Stimulated activated naive CD8-positive, alpha-beta T cell treated with anti-CD3 and anti-CD28 coated beads, Interleukin-15, Interleukin-2, amounts not matched to agents 100 ng/mL and 50 ng/mL, for 24 hours (primary cell): ENCODE data around the gene RPTOR.
A peak's percentile ranks its signal among the peaks of the same experiment; 100 is the strongest.

Source experiments
- H3K27ac Mint-ChIP-seq: one replicate; pipeline ENCODE4 v1.8.0; 2021; ENCODE audit warnings: mild to moderate bottlenecking, mixed read lengths
- H3K27me3 Mint-ChIP-seq: one replicate; pipeline ENCODE4 v1.8.0; 2021; ENCODE audit warnings: mixed read lengths
- H3K36me3 Mint-ChIP-seq: one replicate; pipeline ENCODE4 v1.8.0; 2021; ENCODE audit warnings: low read depth, mixed read lengths
- H3K4me1 Mint-ChIP-seq: one replicate; pipeline ENCODE4 v1.8.0; 2021; ENCODE audit warnings: low read depth, mixed read lengths
- H3K4me3 Mint-ChIP-seq: one replicate; pipeline ENCODE4 v1.8.0; 2021; ENCODE audit warnings: mild to moderate bottlenecking, mixed read lengths
- H3K9me3 Mint-ChIP-seq: one replicate; pipeline ENCODE4 v1.8.0; 2021; ENCODE audit warnings: mixed read lengths

Gene RPTOR

DNA sequence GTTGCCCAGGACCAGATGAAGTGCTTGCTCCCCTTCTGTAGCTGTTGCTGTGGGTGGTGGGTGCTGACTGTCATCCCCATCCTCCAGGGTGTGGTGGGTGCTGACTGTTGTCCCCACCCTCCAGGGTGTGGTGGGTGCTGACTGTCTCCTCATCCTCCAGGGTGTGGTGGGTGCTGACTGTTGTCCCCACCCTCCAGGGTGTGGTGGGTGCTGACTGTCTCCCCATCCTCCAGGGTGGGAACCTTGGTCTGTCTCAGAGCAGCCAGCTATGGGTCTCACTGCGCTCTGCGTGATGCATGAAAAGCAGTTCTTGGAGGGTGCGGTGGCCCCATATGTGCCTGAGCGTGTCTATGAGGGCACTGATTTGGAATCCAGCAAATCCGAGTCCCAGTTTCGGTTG, 163.8 kb downstream of the RPTOR start:
- H3K9me3 Mint-ChIP-seq: no peaks in the 10 kb centered on the region
- H3K27me3 Mint-ChIP-seq: no peaks in the 10 kb centered on the region
- H3K4me1 Mint-ChIP-seq: peaks cover 40% of the 10 kb centered on the region
- H3K27ac Mint-ChIP-seq: no peak overlapping the region
- H3K36me3 Mint-ChIP-seq: peaks cover 44% of the 10 kb centered on the region
- H3K4me3 Mint-ChIP-seq: no peak overlapping the region

DNA sequence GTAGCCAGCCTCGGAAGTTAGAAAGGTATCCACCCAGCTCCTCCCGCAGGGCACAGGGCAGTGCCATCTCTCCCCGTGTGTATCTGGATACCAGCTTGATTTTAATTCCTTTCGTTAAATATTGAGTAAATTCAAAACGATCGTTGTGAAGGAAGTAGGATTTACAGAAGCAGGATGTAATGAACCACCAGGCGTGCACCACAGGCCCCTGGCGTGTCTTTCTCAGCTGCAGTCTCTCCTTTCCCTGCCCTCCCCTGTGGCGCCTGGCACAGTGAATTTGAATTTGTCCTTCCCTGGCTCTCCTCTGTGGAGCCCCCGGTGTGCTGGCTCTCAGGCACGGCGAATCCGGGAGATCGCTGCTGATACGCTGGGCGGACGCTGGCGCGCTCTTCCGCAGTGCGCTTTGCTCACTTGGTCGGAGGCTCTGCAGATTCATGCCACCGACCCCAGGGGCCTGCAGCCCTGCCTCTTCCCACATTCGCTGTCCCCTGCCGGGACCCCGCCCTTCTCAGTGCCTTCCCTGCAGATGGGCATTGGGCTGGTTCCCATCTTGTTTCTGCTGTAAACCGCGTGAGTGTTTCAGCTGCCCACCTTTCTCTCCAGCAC, 164.6 kb downstream of the RPTOR start:
- Mint-ChIP-seq H3K4me1 (peaks cover 33% of the 10 kb centered on the region), H3K27ac (no peak overlapping the region)

DNA sequence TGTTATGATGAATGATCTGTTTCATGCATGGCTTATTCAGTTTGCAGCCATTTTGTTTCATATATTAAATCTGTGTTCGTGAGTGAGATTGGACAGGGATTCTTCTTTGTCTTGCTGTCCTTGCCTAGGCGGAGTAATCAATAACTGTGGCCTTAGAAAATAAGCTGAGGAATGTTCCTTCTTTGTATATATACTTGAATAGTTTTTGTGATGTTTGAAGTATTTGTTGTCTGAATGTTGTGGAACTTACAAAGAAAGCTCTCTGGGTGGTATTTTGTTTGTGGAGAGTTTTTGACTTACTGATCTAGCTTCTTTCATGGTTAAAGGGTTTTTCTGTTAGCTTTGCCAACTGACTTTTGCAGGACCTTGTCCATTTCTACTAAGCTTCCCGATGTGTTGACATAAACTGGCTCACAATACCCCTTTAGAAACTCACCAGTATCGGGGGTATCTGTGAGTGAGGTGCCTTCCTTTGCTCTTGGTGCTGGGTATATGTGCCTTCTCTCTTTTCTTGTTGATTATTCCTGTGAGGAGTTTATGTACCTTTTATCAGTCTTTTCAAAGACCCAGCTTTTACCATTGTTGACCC, 166.2 kb downstream of the RPTOR start:
- Mint-ChIP-seq H3K4me3 (no peak overlapping the region), H3K4me1 (peaks cover 17% of the 10 kb centered on the region), H3K9me3 (no peaks in the 10 kb centered on the region), H3K36me3 (peaks cover 40% of the 10 kb centered on the region), H3K27me3 (no peaks in the 10 kb centered on the region), H3K27ac (no peak overlapping the region)

More for the DNA sequence above, 164.6 kb downstream of the RPTOR start:
- peaks cover 43% of the 10 kb centered on the region for H3K36me3 Mint-ChIP-seq
- no peaks in the 10 kb centered on the region for H3K27me3 Mint-ChIP-seq
- no peak overlapping the region for H3K4me3 Mint-ChIP-seq
- no peaks in the 10 kb centered on the region for H3K9me3 Mint-ChIP-seq

DNA sequence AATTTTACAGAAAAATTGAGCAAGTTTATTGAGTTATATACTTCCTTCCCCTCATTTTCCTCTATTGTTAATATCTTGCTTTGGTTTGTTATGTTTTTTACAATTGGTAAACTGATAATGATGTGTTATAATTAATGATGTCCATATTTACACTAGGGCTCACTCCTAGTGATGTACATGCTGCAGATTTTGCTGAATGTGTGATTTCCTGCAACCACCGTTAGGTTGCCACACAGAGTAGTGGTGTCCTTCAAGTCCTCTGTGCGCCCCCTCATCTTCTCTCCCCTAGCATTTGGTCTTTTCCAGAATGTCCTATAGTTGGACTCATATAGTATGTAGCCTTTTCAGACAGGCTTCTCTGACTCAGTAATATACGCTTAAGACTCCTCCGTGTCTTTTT, 167.5 kb downstream of the RPTOR start:
- H3K36me3 Mint-ChIP-seq: peaks cover 38% of the 10 kb centered on the region
- H3K9me3 Mint-ChIP-seq: no peaks in the 10 kb centered on the region
- peaks cover 18% of the 10 kb centered on the region for H3K4me1 Mint-ChIP-seq
- H3K27ac Mint-ChIP-seq: no peak overlapping the region
- H3K27me3 Mint-ChIP-seq: no peaks in the 10 kb centered on the region
- H3K4me3 Mint-ChIP-seq: no peak overlapping the region

DNA sequence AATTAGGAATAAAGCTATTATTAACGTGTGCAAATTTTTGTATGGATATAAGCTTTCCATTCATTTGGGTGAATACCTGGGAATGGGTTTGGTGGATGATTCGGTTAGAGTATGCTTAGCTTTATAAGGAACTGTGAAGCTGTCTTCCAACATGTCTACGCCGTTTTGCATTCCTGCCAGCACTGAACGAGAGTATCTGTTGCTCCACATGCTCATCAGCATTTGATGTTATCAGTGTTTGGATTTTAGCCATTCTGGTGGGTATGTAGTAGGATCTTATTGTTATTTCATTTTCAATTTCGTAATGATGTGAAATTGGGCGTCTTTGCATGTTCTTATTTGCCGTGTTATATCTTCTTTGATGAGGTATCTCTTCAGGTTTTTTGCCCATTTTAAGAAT, 168.0 kb downstream of the RPTOR start:
- Mint-ChIP-seq H3K4me3 (no peak overlapping the region), H3K27me3 (no peaks in the 10 kb centered on the region), H3K4me1 (peaks cover 18% of the 10 kb centered on the region), H3K27ac (no peak overlapping the region), H3K36me3 (peaks cover 35% of the 10 kb centered on the region), H3K9me3 (no peaks in the 10 kb centered on the region)

DNA sequence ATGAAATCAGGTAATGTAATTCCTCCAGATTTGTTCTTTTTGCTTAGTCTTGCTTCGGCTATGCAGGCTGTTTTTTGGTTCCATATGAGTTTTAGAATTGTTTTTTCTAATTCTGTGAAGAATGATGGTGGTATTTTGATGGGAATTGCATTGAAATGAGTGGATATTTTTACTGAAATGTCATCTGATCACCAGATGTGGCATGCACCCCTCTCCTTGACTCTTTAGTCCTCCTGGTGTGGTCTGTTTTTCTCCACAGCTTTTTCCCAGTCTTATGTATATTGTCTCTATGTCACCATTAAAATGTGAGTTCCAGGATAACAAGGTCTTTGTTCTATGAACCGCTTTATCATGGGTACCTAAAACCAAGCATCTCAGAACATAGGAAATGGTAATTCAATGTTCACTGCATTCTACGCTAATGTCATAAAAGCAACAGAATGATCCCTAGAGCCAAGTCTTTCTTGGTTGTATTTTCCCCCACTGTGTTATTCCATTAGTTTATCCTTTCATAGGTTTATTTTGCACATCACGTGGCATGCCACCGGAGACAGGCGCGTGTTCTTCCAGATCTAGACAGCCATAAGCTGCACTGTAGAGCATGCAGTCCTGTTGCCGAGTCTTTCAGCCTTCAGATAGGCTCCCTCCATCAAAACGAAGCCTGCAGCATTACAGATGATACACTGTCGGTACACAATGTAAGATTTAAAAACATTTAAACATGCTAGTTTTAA, 172.5 kb downstream of the RPTOR start:
- Mint-ChIP-seq H3K36me3 (peaks cover 23% of the 10 kb centered on the region), H3K4me3 (no peak overlapping the region), H3K9me3 (no peaks in the 10 kb centered on the region), H3K4me1 (peaks cover 42% of the 10 kb centered on the region), H3K27me3 (no peaks in the 10 kb centered on the region), H3K27ac (no peak overlapping the region)

DNA sequence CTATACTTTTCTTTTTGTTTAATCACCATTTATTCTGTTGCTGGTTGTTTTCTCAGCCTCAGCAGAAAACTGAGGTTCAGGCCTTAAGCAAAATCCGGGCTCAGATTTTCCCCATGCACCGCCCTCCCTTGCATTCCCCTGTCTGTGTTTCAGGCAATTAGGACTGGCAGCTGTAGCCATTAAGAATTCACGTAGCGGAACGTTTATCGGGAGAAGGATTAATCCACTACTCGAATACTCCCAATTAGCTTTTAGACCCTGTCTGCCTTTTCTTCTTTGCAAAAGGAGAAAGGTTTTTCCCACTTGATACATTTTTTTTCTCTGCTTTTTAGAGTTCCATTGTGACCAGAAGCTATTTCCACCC, 173.1 kb downstream of the RPTOR start:
- Mint-ChIP-seq H3K4me3 (no peak overlapping the region), H3K4me1 (peaks cover 47% of the 10 kb centered on the region), H3K27me3 (no peaks in the 10 kb centered on the region), H3K27ac (no peak overlapping the region), H3K9me3 (no peaks in the 10 kb centered on the region), H3K36me3 (peaks cover 24% of the 10 kb centered on the region)

DNA sequence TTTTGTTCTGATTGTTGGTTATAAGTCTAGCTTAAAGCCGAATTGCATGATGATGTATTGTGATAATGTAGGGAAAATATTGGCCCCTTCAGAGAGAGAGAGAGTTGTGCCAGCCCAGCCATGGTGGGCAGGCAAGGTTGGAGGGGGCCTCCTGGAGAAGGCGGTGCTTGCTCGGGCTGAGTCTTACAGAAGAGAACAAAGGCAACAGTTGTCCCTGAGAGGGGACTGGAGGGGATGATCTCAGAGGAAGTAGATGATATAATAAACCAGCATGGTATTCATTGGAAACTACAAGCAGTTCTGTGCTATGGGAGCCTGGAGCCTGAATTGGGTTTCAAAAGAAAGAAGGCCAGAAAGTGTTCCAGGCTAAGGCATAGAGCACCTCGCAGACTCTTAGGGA, 173.8 kb downstream of the RPTOR start:
- peaks cover 22% of the 10 kb centered on the region for H3K36me3 Mint-ChIP-seq
- H3K27me3 Mint-ChIP-seq: no peaks in the 10 kb centered on the region
- H3K4me1 Mint-ChIP-seq: peaks cover 50% of the 10 kb centered on the region
- H3K27ac Mint-ChIP-seq: peak overlapping the region; percentile 1
- H3K9me3 Mint-ChIP-seq: no peaks in the 10 kb centered on the region
- no peak overlapping the region for H3K4me3 Mint-ChIP-seq

DNA sequence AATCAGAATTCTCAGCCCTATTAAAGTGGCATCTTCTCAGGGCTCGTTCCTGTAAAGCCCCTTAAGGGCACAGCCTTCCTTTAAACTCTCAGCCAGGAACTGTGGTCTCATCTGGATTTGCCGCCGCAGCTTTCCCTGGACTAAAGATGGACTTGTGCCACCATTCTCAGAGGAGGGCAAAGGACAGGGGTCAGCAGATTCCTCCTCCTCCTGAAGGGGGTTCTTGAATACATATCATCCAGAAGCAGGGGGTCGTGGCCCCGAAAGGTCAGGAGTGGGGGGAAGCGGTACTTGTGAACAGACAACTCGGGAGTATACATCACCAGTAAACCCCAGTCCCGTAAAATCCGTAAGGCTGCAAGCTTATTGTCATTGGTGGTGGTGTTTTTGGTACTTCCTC, 174.8 kb downstream of the RPTOR start:
- H3K27me3 Mint-ChIP-seq: no peaks in the 10 kb centered on the region
- H3K36me3 Mint-ChIP-seq: peaks cover 25% of the 10 kb centered on the region
- H3K4me1 Mint-ChIP-seq: peaks cover 50% of the 10 kb centered on the region
- no peak overlapping the region for H3K27ac Mint-ChIP-seq
- no peak overlapping the region for H3K4me3 Mint-ChIP-seq
- no peaks in the 10 kb centered on the region for H3K9me3 Mint-ChIP-seq

DNA sequence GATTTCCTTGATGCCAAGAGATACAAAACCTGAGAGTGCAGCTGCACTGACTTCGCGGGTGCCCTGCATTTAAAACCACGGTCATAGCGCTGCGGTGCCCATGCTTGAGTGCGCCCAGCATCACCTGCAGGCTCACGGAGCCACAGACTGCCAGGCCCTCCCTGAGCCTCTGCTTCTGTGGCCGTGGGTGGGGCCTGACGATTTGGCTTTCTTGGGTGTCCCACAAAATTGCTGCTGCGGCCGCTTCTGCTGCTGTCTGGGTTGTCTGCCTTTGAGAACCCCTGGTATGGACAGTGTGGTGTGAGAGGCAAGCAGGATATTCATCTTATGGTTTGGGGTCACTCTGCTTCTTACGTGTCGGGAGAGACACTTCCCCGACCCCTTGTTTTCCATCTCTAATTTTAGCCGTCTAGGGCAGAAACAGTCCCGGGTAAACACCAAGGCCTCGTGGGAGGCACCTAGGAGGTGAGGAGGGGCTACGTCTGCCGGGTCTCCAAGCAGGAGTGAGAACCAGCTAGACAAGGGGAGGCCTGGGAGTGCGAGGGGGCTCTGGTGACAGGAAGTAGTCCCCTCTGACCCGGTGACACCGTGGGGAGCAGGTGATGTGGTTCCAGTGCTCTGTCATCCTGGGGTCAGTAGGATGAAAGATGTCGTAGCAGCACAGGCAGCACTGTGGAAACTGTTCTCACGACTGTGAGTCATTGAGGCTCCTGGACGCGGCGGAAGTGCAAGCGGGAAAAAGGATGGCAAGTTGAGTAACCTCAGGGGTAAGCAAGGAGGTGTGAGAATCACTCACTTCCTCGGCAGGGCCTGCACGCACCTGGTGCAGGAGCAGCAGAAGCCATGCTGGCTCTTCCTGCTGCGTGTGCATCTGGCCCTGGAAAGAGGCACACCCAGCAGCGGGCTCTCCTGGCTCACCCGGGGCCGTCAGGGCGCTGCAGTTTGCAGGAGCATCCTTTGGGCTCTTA, 176.3 kb downstream of the RPTOR start:
- Mint-ChIP-seq H3K27ac (peak overlapping the region; percentile 84), H3K9me3 (no peaks in the 10 kb centered on the region), H3K36me3 (peaks cover 17% of the 10 kb centered on the region), H3K4me1 (peaks cover 55% of the 10 kb centered on the region), H3K27me3 (no peaks in the 10 kb centered on the region), H3K4me3 (peak overlapping the region; percentile 38)

DNA sequence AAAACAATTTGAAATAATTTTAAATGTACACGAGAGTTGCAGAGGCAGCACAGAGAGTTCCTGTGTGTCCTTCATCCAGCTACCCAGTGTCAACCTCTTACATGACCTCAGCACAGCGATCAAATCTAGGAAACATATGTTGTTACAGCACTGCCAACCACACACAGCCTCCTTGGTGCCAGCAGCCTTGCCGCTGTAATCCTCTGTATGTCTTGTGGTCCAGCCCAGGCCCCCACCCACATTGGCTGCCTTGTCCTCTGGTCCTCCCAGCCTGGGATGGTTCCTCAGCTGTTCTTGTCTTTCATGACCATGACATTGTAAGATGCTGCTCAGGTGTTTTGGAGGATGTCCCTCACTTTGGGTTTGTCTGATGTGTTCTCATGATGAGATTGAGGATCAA, 178.0 kb downstream of the RPTOR start:
- Mint-ChIP-seq H3K9me3 (no peaks in the 10 kb centered on the region), H3K36me3 (peaks cover 19% of the 10 kb centered on the region), H3K4me1 (peaks cover 48% of the 10 kb centered on the region), H3K27ac (no peak overlapping the region), H3K4me3 (no peak overlapping the region), H3K27me3 (no peaks in the 10 kb centered on the region)

DNA sequence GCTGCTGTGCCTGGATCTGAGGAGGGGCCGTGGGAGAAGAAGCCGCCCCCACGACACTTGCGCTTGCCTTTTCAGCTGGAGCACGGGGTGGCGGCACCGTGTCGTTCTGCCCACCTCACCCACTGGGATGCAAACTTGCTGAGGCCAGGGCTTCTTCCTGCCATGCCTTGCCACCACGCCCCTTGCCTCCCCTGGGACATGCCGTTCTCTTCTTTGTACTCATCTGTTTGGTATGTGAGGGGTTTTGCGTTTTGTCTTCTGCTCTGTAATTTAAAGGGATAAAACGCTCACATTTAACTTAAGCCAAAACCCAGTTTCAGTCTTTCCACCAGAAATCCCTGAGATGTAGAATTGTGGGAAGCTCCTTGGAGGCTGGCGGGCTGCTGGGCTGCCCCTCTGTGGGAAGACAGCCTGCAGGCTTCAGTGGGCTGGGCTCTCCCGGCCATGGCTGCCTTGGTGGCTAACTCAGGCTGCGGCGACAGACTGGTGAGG, 180.2 kb downstream of the RPTOR start:
- Mint-ChIP-seq H3K27me3 (no peaks in the 10 kb centered on the region), H3K36me3 (peaks cover 21% of the 10 kb centered on the region)

DNA sequence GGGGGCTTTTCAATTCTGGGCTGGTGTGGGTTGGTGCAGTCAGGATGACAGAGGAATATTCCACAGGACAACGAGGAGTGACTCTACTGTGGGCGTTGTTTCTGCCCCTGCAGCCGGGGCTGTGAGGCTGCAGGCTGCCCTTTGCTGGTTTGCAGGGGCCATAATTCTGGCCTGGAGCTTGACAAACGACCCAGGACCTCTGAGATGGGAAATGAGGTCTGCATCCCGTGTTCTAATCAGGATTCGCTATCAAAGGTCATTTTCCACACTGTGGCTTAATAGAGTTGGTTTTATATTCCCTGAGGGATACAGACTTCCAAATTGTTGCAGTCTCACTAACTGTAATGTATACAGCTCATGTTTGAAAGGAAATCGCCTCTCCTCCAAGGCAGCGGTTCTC, 180.9 kb downstream of the RPTOR start:
- Mint-ChIP-seq H3K4me3 (no peak overlapping the region), H3K9me3 (no peaks in the 10 kb centered on the region), H3K27me3 (no peaks in the 10 kb centered on the region), H3K4me1 (peaks cover 38% of the 10 kb centered on the region), H3K27ac (no peak overlapping the region), H3K36me3 (peaks cover 21% of the 10 kb centered on the region)

More for the DNA sequence above, 180.2 kb downstream of the RPTOR start:
- peaks cover 39% of the 10 kb centered on the region for H3K4me1 Mint-ChIP-seq
- H3K4me3 Mint-ChIP-seq: no peak overlapping the region
- no peak overlapping the region for H3K27ac Mint-ChIP-seq
- no peaks in the 10 kb centered on the region for H3K9me3 Mint-ChIP-seq

DNA sequence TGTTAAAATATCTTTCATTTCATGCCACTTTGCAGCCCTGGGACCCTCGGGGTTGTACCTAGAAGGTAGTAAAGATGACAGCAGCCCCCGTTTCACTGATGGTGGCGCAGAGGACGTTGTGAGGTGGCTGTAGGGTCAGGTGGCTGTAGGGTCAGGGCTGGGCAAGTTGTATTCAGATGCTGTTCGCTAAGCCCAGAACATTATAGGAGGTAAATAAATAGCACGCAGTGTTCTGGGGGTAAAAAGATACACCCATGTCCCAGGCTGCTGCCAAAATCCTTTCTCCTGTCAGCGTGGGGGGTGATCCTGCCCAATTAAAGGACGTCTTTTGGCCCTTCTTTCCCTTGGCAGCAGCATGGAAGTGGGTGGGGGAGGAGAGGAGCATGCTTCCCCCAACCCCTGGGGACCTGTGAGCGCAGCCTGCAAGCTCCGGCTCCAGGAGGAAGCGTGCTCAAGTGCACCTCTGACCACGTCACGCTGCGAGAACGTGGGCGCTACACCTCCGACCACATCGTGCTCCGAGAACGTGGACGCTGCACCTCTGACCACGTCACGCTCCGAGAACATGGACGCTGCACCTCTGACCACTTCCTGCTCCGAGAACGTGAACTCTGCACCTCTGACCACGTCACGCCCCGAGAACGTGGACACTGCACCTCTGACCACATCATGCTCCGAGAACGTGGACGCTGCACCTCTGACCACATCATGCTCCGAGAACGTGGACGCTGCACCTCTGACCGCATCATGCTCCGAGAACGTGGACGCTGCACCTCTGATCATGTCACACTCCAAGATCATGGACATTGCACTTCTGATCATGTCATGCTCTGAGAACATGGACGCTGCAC, 182.1 kb downstream of the RPTOR start:
- no peaks in the 10 kb centered on the region for H3K9me3 Mint-ChIP-seq
- H3K27ac Mint-ChIP-seq: no peak overlapping the region
- no peak overlapping the region for H3K4me3 Mint-ChIP-seq
- peaks cover 38% of the 10 kb centered on the region for H3K4me1 Mint-ChIP-seq
- H3K36me3 Mint-ChIP-seq: peaks cover 28% of the 10 kb centered on the region
- no peaks in the 10 kb centered on the region for H3K27me3 Mint-ChIP-seq
